Measurements from ENCODE around the gene PTPRM. TPM values are rescaled to one million over a fixed set of nuclear protein-coding genes. Genes with fewer than 3 reads are reported as not detected.

Gene PTPRM
- total and polyA plus RNA-seq, 2 of the 8 experiments (the other 6 are each of a cell fraction or from before 2014, with no cell fraction given) = 4.1 to 7.0 TPM

DNA sequence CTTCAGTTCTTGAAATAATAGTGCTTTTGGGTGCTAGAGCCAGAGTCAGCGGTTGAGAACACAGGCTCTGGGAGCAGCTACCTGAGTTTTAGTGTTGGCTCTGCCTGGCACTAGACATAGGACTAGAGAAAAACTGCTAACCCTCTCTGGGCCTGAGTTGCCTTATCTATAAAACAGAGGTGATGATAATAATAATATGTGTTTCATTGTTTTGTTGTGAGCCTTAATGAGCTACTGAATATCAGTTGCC, 391.7 kb downstream of the PTPRM start (continued):
- TF ChIP-seq, protein P1, sequence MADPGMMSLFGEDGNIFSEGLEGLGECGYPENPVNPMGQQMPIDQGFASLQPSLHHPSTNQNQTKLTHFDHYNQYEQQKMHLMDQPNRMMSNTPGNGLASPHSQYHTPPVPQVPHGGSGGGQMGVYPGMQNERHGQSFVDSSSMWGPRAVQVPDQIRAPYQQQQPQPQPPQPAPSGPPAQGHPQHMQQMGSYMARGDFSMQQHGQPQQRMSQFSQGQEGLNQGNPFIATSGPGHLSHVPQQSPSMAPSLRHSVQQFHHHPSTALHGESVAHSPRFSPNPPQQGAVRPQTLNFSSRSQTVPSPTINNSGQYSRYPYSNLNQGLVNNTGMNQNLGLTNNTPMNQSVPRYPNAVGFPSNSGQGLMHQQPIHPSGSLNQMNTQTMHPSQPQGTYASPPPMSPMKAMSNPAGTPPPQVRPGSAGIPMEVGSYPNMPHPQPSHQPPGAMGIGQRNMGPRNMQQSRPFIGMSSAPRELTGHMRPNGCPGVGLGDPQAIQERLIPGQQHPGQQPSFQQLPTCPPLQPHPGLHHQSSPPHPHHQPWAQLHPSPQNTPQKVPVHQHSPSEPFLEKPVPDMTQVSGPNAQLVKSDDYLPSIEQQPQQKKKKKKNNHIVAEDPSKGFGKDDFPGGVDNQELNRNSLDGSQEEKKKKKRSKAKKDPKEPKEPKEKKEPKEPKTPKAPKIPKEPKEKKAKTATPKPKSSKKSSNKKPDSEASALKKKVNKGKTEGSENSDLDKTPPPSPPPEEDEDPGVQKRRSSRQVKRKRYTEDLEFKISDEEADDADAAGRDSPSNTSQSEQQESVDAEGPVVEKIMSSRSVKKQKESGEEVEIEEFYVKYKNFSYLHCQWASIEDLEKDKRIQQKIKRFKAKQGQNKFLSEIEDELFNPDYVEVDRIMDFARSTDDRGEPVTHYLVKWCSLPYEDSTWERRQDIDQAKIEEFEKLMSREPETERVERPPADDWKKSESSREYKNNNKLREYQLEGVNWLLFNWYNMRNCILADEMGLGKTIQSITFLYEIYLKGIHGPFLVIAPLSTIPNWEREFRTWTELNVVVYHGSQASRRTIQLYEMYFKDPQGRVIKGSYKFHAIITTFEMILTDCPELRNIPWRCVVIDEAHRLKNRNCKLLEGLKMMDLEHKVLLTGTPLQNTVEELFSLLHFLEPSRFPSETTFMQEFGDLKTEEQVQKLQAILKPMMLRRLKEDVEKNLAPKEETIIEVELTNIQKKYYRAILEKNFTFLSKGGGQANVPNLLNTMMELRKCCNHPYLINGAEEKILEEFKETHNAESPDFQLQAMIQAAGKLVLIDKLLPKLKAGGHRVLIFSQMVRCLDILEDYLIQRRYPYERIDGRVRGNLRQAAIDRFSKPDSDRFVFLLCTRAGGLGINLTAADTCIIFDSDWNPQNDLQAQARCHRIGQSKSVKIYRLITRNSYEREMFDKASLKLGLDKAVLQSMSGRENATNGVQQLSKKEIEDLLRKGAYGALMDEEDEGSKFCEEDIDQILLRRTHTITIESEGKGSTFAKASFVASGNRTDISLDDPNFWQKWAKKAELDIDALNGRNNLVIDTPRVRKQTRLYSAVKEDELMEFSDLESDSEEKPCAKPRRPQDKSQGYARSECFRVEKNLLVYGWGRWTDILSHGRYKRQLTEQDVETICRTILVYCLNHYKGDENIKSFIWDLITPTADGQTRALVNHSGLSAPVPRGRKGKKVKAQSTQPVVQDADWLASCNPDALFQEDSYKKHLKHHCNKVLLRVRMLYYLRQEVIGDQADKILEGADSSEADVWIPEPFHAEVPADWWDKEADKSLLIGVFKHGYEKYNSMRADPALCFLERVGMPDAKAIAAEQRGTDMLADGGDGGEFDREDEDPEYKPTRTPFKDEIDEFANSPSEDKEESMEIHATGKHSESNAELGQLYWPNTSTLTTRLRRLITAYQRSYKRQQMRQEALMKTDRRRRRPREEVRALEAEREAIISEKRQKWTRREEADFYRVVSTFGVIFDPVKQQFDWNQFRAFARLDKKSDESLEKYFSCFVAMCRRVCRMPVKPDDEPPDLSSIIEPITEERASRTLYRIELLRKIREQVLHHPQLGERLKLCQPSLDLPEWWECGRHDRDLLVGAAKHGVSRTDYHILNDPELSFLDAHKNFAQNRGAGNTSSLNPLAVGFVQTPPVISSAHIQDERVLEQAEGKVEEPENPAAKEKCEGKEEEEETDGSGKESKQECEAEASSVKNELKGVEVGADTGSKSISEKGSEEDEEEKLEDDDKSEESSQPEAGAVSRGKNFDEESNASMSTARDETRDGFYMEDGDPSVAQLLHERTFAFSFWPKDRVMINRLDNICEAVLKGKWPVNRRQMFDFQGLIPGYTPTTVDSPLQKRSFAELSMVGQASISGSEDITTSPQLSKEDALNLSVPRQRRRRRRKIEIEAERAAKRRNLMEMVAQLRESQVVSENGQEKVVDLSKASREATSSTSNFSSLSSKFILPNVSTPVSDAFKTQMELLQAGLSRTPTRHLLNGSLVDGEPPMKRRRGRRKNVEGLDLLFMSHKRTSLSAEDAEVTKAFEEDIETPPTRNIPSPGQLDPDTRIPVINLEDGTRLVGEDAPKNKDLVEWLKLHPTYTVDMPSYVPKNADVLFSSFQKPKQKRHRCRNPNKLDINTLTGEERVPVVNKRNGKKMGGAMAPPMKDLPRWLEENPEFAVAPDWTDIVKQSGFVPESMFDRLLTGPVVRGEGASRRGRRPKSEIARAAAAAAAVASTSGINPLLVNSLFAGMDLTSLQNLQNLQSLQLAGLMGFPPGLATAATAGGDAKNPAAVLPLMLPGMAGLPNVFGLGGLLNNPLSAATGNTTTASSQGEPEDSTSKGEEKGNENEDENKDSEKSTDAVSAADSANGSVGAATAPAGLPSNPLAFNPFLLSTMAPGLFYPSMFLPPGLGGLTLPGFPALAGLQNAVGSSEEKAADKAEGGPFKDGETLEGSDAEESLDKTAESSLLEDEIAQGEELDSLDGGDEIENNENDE (IDR thresholded peaks at IDR 0.05; ENCODE audit: insufficient replicate concordance, low read length) = no peak
- no peak for TF ChIP-seq HDAC6 (IDR thresholded peaks at IDR 0.05; ENCODE audit: low read depth, low read length)
- no peak for TF ChIP-seq CEBPB (IDR thresholded peaks at IDR 0.05; ENCODE audit: low read depth, low read length)
- TF ChIP-seq ZNF274 (IDR thresholded peaks at IDR 0.05; ENCODE audit: borderline replicate concordance, extremely low read depth, low read length) = no peak
- TF ChIP-seq RFX5 (IDR thresholded peaks at IDR 0.05; ENCODE audit: borderline replicate concordance, low read depth, low read length) = no peak
- no peak for TF ChIP-seq TCF12 (IDR thresholded peaks at IDR 0.05; ENCODE audit: low read depth, low read length)
- TF ChIP-seq CBX8 (IDR thresholded peaks at IDR 0.05; ENCODE audit: borderline replicate concordance, low read depth, low read length) = no peak
- TF ChIP-seq, protein P2, sequence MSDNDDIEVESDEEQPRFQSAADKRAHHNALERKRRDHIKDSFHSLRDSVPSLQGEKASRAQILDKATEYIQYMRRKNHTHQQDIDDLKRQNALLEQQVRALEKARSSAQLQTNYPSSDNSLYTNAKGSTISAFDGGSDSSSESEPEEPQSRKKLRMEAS (IDR thresholded peaks at IDR 0.05) = no peak
- TF ChIP-seq, protein P3, sequence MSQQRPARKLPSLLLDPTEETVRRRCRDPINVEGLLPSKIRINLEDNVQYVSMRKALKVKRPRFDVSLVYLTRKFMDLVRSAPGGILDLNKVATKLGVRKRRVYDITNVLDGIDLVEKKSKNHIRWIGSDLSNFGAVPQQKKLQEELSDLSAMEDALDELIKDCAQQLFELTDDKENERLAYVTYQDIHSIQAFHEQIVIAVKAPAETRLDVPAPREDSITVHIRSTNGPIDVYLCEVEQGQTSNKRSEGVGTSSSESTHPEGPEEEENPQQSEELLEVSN (IDR thresholded peaks at IDR 0.05) = no peak
- TF ChIP-seq, protein P4, sequence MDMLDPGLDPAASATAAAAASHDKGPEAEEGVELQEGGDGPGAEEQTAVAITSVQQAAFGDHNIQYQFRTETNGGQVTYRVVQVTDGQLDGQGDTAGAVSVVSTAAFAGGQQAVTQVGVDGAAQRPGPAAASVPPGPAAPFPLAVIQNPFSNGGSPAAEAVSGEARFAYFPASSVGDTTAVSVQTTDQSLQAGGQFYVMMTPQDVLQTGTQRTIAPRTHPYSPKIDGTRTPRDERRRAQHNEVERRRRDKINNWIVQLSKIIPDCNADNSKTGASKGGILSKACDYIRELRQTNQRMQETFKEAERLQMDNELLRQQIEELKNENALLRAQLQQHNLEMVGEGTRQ (IDR thresholded peaks at IDR 0.05; ENCODE audit: low read length) = no peak
